ENCODE measurements around the gene IKZF3.

Gene IKZF3

DNA sequence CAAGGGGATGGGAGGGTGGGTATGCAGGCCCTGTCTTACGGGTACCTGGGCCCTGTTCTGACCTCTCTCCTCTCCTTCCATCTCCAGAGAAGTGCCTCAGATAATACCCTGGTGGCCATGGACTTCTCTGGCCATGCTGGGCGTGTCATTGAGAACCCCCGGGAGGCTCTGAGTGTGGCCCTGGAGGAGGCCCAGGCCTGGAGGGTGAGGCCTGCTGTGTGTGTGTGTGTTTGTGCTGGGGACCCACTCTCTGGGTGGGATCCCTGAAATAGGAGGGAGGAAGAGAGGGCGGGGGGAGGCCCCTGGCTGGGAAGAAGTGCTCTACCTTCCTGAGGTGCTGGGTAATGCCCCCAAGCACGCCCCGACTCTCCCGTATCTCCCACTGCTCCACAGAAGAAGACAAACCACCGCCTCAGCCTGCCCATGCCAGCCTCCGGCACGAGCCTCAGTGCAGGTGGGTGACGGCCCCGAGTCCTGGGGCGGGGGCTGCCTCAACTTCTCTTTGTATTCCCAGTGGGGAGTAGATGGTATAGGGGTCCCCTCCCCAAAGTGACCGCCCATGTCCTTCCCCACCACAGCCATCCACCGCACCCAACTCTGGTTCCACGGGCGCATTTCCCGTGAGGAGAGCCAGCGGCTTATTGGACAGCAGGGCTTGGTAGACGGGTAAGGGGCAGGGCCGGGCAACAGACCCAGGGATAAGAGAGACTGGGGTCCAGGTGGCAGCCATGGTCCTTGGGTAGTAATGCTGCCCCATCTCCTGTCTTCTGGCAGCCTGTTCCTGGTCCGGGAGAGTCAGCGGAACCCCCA lies 118.6 kb downstream of the IKZF3 start:
- Histone ChIP-seq H2AFZ (ENCODE audit: low read depth, low read length) (no peak overlapping the region), H3K9me3 (ENCODE audit: insufficient read depth, low read length) (no peaks in the 10 kb centered on the region), H3K27me3 (ENCODE audit: low read depth, low read length) (no peaks in the 10 kb centered on the region), H3K79me2 (ENCODE audit: low read length) (no peaks in the 10 kb centered on the region), H3K27ac (ENCODE audit: low read length) (no peak overlapping the region), H3K4me1 (ENCODE audit: low read length) (no peaks in the 10 kb centered on the region), H3K4me2 (ENCODE audit: low read length) (no peak overlapping the region), H3K36me3 (replicated peaks; ENCODE audit: low read depth, low read length) (no peaks in the 10 kb centered on the region), H3K9ac (ENCODE audit: low read length) (no peak overlapping the region), H4K20me1 (ENCODE audit: insufficient read depth, low read length) (no peaks in the 10 kb centered on the region), H3K4me3 (ENCODE audit: low read length) (no peak overlapping the region)
- TF ChIP-seq, protein P1, sequence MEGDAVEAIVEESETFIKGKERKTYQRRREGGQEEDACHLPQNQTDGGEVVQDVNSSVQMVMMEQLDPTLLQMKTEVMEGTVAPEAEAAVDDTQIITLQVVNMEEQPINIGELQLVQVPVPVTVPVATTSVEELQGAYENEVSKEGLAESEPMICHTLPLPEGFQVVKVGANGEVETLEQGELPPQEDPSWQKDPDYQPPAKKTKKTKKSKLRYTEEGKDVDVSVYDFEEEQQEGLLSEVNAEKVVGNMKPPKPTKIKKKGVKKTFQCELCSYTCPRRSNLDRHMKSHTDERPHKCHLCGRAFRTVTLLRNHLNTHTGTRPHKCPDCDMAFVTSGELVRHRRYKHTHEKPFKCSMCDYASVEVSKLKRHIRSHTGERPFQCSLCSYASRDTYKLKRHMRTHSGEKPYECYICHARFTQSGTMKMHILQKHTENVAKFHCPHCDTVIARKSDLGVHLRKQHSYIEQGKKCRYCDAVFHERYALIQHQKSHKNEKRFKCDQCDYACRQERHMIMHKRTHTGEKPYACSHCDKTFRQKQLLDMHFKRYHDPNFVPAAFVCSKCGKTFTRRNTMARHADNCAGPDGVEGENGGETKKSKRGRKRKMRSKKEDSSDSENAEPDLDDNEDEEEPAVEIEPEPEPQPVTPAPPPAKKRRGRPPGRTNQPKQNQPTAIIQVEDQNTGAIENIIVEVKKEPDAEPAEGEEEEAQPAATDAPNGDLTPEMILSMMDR (IDR thresholded peaks at IDR 0.05; ENCODE audit: low read depth, low read length): no peak
- no peak for TF ChIP-seq EZH2phosphoT487 (IDR thresholded peaks at IDR 0.05; ENCODE audit: low read depth)

DNA sequence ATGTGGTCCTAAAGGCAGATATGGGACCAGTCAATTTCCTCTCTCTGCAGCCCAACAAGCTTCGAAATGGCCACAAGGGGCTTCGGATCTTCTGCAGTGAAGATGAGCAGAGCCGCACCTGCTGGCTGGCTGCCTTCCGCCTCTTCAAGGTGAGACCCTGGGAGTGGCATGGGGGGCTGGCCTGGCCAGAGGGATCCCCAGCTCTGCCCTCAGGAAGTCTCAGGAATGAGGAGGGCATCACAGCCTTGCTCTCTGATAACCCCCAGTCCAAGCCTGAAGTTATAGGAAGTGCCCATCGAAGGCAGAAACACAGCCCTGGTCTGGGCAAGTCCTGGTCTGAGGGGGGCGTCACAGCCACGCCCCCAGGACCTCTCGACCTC lies 119.3 kb downstream of the IKZF3 start:
- Histone ChIP-seq H4K20me1 (ENCODE audit: insufficient read depth, low read length) (no peaks in the 10 kb centered on the region), H3K27ac (ENCODE audit: low read length) (no peak overlapping the region), H3K4me1 (ENCODE audit: low read length) (peaks cover 5% of the 10 kb centered on the region), H3K4me2 (ENCODE audit: low read length) (no peak overlapping the region), H3K36me3 (replicated peaks; ENCODE audit: low read depth, low read length) (no peaks in the 10 kb centered on the region), H3K9me3 (ENCODE audit: insufficient read depth, low read length) (no peaks in the 10 kb centered on the region), H3K9ac (ENCODE audit: low read length) (no peak overlapping the region), H2AFZ (ENCODE audit: low read depth, low read length) (no peak overlapping the region), H3K79me2 (ENCODE audit: low read length) (no peaks in the 10 kb centered on the region), H3K4me3 (ENCODE audit: low read length) (no peak overlapping the region), H3K27me3 (ENCODE audit: low read depth, low read length) (no peaks in the 10 kb centered on the region)
- TF ChIP-seq EZH2phosphoT487 (IDR thresholded peaks at IDR 0.05; ENCODE audit: low read depth): no peak
- TF ChIP-seq, protein P1 (IDR thresholded peaks at IDR 0.05; ENCODE audit: low read depth, low read length): no peak

DNA sequence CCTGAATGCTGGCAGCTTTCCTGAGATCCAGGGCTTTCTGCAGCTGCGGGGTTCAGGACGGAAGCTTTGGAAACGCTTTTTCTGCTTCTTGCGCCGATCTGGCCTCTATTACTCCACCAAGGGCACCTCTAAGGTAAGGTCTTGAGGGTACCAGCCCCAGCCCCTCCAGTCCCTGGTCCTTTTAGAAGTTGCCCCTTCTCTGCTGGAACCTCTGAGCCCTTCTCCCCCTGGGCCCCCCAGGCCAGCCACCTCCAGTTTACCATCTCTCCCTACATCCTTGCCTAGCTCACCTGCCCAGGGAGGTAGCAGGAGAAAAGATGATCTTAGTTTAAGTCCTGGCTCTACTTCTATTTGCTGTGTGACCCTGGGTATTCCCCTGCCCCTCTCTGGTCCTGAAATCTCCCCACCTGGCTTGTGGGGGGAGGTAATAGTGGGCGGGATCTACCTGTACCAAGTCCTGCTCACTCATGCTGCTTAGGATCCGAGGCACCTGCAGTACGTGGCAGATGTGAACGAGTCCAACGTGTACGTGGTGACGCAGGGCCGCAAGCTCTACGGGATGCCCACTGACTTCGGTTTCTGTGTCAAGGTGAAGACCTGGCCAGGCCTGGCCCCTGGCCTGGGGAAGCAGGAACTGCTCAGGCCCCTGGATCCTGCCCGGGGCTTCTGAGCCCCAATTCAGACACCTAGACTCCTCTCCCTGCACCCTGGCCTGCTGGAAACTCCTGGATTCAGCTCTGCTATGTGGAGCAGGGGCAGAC lies 119.9 kb downstream of the IKZF3 start:
- no peak overlapping the region for H3K4me3 ChIP-seq (ENCODE audit: low read length)
- no peaks in the 10 kb centered on the region for H4K20me1 ChIP-seq (ENCODE audit: insufficient read depth, low read length)
- peaks cover 11% of the 10 kb centered on the region for H3K4me1 ChIP-seq (ENCODE audit: low read length)
- no peaks in the 10 kb centered on the region for H3K9me3 ChIP-seq (ENCODE audit: insufficient read depth, low read length)
- H3K4me2 ChIP-seq (ENCODE audit: low read length): no peak overlapping the region
- no peak overlapping the region for H3K9ac ChIP-seq (ENCODE audit: low read length)
- no peak overlapping the region for H2AFZ ChIP-seq (ENCODE audit: low read depth, low read length)
- no peak overlapping the region for H3K27ac ChIP-seq (ENCODE audit: low read length)
- H3K36me3 ChIP-seq (replicated peaks; ENCODE audit: low read depth, low read length): no peaks in the 10 kb centered on the region
- no peaks in the 10 kb centered on the region for H3K79me2 ChIP-seq (ENCODE audit: low read length)
- TF ChIP-seq, protein P1 (IDR thresholded peaks at IDR 0.05; ENCODE audit: low read depth, low read length): no peak
- no peak for TF ChIP-seq EZH2phosphoT487 (IDR thresholded peaks at IDR 0.05; ENCODE audit: low read depth)
- no peaks in the 10 kb centered on the region for H3K27me3 ChIP-seq (ENCODE audit: low read depth, low read length)

DNA sequence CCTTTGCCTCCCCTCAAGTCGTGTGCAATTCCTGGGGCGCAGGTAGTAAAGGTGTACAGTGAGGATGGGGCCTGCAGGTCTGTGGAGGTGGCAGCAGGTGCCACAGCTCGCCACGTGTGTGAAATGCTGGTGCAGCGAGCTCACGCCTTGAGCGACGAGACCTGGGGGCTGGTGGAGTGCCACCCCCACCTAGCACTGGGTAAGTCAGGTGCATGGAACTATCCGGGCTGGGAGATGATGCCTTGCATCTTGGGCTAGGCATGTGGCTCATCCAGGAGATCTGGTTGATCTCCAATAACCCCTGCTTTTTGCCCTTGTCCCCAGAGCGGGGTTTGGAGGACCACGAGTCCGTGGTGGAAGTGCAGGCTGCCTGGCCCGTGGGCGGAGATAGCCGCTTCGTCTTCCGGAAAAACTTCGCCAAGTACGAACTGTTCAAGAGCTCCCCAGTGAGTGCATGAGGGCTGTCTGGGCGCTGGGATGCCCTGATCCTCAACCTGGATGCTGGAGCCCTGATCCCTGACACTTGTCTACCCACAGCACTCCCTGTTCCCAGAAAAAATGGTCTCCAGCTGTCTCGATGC lies 121.2 kb downstream of the IKZF3 start:
- Histone ChIP-seq H3K9ac (ENCODE audit: low read length) (no peak overlapping the region), H4K20me1 (ENCODE audit: insufficient read depth, low read length) (no peaks in the 10 kb centered on the region), H3K27me3 (ENCODE audit: low read depth, low read length) (peaks cover 2% of the 10 kb centered on the region), H3K27ac (ENCODE audit: low read length) (no peak overlapping the region), H3K9me3 (ENCODE audit: insufficient read depth, low read length) (no peaks in the 10 kb centered on the region), H2AFZ (ENCODE audit: low read depth, low read length) (no peak overlapping the region), H3K4me1 (ENCODE audit: low read length) (peaks cover 23% of the 10 kb centered on the region), H3K36me3 (replicated peaks; ENCODE audit: low read depth, low read length) (no peaks in the 10 kb centered on the region), H3K4me2 (ENCODE audit: low read length) (no peak overlapping the region), H3K4me3 (ENCODE audit: low read length) (no peak overlapping the region), H3K79me2 (ENCODE audit: low read length) (no peaks in the 10 kb centered on the region)
- no peak for TF ChIP-seq EZH2phosphoT487 (IDR thresholded peaks at IDR 0.05; ENCODE audit: low read depth)
- TF ChIP-seq, protein P1 (IDR thresholded peaks at IDR 0.05; ENCODE audit: low read depth, low read length): no peak
